GM21423 (cell line): ENCODE measurements around the gene ASGR2.

Experiments used
- ATAC-seq: cut with Tn5 transposase; IDR thresholded peaks from one replicate; pipeline ENCODE4 v1.9.1; 2021; ENCODE audit warnings: mild to moderate bottlenecking, moderate library complexity; ENCODE audit not compliant: unreplicated experiment

The ASGR2 gene

DNA sequence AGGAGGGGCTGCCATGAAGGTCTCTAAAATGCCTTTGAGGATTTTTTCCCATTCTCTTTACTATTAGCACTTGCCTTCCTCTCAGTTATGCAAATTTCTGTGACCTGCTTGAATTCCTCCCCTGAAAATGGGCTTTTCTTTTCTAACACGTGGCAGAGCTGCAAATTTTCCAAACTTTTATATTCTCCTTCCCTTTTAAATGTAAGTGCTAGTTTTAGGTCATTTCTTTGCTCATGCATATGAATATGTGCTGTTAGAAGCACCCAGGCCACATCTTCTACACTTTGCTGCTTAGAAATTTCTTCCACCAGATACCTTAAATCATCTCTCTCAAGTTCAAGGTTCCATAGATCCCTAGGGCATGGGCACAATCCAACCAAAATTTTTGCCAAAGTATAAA lies 46.4 kb downstream of the ASGR2 start:
- ATAC-seq = no peak

DNA sequence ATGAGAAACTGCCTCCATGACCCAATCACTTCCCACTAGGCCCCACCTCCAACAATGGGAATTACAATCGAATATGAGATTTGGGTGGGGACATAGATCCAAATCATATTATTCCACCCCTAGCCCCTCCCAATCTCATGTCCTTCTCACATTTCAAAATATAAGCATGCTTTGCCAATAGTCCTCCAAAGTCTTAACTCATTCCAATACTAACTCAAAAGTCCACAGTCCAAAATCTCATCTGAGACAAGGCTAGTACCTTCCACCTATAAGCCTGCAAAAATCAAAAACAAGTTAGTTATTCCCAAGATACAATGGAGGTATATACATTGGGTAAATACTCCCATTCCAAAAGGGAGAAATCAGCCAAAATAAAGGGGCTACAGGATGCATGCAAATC lies 47.4 kb downstream of the ASGR2 start:
- ATAC-seq = no peak

DNA sequence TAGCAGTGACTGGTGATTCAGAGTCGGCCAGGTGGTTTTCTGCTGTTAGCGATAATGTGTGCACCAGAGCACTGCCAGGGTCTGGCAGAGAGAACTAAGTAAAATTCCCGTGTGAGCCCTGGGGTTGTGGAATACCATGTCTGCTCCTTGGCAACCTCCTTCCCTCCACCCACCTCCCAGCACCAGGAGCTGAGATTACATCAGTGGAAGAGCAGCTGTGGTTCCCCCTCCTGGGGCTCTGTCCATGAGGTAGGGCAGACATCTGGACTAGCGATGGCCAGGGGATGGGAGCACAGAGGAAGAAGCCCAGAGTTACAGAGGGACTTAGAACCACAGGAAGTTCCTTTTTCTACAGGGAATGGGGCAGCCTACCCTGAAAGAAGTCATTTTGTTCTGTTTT lies 50.4 kb downstream of the ASGR2 start:
- no peak for ATAC-seq

DNA sequence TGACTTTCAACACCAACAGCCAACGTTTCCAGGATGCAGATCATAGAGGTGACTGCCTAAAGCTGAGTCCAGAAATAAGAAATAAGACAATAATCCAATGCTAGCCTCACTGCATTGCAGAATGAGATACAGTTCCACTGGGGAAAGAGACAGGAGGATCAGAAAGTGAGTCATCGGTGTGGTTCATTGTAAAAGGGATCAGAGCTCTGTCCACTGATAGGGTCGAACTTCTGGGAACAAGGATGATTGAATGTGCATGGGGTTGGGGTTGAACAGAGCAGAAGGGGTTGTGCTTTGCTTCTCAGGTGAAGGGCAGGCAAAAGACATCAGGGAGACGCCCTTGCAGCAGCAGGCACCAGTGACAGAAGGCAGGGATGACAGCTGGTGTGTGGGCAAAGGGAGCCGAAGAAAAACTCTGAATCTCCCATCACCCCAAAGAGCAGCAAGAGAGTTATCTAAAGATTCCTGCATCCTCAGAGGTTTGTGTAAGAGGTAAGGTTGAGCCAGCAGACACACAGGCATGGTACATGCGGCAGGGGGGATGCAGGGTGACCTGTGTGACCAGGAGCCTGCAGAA lies 51.0 kb downstream of the ASGR2 start:
- no peak for ATAC-seq

DNA sequence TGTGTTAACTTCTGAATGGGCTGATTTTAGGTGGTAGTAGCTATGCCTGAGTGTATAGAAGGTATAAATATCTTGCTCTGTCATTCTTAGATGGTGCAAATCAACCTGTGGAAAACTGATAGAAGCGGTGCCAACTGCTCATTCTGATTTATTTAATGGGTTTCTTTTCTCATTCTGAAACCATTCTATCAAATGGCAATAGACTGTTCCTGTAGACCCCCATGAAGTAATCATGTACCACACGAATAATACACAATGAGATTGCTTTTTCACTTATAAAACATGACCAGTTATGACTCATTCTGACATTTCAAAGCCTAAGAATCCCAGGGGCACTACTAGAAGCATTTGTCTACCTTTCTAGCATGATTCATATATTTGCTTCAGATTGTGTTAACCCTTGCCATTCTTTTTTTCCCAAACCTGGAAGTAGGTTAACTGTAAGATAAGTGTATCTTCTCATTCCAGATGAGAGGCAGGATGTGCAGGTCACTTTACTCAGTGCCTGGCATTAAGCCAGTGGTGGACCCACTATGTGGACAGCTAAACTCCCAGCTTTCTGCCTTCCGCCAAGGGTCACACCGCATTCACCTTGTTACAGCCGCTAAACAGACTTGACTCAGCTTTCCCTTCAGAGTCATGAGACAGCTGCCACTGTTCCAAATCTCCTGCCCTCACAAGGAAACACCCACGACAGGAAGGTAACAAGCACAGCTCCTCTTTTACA lies 54.3 kb downstream of the ASGR2 start:
- ATAC-seq = no peak

DNA sequence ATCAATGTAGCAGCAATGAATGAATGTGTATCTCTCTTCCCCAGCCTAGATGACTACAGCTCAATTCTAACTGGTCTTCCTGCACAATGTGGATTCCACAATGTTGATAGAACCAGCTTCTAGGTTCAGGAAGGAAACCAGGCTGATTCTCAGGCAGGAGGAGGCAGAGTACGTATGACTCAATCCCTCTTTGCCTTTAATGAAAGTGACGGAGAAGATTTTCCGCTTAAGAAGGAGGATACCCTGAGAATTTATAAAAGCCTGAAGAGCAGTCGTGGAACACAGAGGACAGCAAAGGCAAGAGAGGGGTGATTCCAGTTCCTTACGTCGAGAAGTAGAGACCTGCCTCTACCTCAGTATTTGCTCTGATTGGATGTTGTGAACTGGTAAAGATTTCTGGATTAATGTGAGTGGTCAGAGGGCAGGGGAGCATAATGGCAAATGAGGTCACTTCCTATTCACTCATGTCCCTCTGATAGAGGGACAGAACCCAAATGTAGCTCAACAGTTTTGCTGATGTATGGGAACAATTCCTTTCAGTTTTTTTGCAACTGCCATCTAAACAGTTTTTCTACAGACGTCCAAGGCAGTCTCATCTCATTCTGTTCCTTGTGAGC lies 55.7 kb downstream of the ASGR2 start:
- no peak for ATAC-seq

DNA sequence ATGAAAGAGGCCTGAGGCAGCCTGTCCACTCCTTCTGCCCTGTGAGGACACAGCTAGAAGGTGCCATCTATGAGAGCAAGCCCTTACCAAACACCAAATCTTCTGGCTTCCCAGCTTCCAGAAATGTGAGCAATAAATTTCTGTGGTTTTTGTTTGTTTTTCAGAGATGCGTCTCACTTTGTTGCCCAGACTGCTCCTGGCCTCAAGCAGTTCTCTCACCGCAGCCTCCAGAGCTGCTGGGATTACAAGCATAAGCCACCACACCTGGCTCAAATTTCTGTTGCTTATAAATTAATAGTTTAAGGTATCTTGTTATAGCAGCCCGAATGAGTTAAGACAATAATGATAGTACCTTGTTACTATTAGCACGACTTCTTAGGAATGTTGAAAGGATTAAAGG lies 58.2 kb downstream of the ASGR2 start:
- no peak for ATAC-seq
